GM10847 (cell line): Measurements from ENCODE around the gene TXNDC2.

ENCODE experiments used
- POLR2A ChIP-seq: IDR thresholded peaks from 2 replicates; pipeline ENCODE4 v1.6.1; 2011; ENCODE audit not compliant: insufficient read length; ENCODE audit errors: extremely low read depth

The TXNDC2 gene

DNA sequence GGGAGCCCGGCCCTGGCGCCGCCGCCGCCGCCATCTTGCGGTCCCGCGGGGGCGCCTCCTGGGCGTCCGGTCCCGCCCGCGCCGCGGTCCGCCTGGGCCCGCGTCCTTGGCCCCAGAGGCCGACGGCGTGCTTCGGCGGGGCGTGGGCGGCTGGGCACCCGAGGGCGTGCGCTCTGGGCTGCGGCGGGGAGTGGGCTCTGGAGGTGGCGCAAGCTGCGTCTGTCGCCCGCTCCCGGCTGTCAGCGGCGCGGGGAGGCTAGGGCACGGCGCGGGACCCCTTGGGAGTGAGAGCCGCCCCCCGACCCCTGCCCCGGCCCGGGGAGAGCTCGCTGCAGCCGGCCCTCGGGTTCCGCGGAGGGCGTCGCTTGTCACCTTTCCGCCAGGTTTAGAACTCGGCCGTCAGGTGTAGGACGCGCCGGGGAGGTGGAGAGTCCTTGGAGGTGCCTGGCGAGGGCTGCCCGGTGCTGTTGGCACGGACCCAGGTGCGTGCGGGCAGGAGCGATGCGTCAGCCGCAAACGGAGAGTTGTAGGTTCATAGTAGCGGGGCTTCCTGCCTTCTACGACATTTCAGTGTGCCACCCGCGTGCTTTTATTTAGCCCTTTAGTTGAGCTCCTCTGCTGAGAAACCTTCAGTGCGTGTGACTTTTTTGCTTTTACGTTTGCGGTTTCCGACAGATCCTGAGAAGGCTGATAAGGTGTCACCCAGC lies 29.0 kb downstream of the TXNDC2 start:
- no peak for TF ChIP-seq POLR2A

DNA sequence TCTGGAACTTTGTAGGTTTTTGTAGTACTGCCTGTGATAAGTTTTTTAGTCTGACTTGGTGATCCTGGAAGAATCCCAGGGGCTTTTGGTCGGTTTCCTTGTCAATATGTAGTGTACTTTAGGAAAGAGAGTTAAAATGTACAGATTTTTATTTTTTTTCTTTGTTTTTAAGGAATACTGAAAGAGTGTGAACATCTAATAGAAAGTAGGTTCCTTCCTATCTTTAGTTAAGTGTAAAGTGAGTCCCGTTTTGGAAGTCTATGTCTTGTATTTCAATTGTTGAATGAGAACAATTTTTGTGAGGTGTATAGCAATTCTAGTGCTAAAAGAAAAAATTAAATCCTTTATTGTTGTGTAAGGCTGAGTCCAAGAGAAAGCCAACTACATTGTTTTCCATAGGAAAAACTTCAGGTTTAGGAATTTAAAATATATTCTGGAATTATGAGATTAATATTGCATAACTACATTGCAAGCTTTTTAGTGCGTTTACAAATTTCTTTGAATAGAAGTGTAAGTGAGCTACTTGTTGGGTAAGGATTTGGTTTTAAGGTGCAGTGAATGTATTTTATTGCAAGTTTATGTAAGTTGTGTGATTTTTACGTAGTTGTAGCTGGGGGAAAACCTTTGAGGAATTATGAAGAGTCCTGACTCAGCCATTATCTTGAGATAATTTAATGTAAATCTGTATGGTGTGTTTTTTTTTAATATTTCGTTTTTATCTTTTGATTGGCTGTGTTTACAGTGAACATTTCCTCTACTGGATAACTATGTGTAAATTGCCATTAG lies 29.7 kb downstream of the TXNDC2 start:
- TF ChIP-seq POLR2A: no peak

DNA sequence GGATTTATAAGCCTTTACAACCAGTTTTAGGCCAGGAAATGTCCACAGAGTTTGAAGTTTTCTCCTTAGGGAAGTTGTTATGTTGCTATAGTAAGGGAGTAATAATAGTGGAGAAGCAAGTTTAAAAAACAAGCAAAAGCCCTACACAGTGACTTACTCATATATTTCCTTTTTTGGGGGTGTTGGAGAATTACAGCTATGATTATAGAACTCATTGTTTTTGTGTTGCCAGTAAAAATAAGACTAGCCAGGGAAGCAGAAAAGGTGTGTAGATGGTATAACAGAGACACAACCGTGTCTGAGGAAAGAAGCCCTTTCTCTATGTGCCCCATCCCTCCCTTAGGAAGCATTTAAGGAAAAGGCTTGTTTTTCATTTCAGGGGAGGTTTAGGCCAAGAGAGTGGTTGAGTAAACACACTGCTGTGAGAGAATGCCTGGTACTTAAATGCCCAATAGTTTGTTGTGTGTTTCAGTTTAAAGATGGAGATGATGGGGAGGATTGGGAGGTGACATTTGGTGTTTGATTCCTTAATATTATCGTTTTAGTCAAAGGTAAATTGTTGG lies 30.4 kb downstream of the TXNDC2 start:
- TF ChIP-seq POLR2A: no peak

DNA sequence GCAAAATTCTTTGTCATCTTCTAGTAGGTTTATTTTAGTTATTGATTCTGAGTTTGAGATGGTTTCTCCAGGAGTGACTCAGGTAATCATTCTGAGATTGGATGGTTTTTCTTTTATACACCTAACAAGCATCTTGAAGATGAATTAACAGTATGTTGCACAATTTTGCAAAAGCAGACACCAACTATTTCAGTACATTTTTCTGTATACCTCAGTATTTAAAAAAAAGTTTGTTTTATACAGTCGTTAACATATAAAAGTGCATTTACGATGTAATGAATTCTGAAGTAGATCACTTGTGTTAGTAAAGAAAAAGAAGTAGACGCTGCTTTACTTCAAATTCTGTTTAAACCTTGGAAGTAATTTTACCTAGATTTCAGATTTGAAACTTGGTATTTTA lies 31.0 kb downstream of the TXNDC2 start:
- no peak for TF ChIP-seq POLR2A

DNA sequence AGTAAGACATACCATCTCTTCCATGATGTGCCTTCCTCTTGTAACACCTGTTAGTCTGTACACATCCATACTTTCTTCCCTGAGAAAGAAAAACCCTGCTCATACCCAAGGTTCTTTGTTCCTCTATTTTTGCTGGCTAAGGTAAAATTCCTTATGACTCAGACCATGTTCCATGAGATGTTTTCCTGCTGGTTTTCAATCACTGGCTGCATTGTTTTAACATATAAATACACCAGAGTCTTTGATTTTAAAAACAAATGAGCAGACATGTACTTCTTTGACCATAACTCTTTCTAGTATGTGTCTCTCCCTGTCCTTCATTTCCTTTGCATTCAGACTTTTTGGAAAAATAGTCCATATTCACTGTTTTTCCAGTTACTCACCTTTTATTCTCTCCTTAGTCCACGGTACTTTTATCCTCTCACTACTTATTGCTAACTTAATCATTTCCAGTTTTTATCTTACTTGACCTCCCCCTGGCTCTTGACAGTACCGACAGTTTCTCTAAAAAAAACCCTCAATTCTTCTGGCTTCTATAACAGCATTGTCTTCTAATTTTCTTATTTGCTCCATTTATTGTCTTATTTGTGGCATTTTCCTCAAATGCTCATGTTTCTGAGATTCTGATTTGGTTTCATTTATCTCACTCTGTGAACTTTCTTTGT lies 32.4 kb downstream of the TXNDC2 start:
- no peak for TF ChIP-seq POLR2A

DNA sequence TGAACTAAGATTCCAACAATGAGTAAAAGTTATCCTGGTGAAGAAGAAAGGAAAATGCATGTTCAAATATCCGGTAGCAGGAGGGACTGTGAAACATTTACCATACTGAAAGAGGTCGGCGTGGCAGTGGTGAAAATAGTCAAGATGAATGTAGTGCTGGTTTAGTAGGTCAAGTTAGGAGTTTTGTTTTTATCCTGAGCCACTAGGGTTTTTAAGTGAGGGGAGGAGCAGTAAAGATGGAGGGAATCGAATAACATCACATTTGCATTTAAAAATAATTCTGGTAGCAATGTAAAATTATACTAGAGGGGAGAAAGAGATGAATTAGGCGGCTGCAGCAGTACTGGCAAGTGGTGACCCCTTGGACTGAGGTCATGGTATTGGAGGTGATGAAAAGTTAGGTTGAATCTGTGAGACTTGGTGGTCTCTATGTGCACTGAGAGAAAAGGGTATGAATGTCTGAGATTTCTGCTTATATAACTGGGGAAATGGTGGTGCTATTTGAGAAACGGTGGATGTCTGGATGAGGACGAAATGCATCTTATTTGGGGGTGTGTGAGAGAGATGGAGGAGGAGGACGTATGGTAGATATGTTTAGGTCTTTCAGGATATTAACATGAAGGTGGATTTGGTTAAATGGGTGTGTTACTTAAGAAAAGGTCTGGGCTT lies 33.9 kb downstream of the TXNDC2 start:
- no peak for TF ChIP-seq POLR2A

DNA sequence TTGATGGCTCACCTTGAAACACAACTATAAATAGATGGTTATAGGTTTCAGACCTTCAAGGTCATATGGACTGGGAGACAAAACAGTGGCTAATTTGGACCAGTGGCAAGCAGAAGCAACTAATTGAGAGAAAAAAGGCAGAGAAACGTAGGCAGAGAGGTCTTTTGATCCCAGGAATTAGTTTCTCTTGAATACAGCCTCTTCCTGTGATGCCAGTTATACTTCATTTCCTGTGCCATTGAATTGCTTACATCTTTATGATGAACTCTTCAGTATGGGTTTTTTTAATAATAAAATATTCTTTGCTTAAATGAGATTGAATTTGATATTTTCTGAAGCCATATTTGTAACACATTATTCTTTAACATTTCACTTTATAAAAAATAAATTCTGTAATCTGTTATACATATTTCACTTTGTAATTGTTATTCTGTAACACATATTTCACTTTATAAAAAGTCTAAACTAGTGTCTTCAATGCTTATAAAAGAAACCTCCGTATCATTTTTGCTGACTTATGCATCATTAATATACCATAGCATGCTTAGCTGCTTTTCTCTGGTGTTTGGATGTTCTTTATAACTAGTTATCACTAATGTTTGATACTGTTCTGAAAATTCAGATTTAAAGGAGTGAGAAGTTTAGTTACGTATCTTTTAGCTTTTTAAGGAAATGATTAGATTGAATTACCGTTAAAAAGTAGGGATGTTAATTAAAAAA lies 37.0 kb downstream of the TXNDC2 start:
- no peak for TF ChIP-seq POLR2A

DNA sequence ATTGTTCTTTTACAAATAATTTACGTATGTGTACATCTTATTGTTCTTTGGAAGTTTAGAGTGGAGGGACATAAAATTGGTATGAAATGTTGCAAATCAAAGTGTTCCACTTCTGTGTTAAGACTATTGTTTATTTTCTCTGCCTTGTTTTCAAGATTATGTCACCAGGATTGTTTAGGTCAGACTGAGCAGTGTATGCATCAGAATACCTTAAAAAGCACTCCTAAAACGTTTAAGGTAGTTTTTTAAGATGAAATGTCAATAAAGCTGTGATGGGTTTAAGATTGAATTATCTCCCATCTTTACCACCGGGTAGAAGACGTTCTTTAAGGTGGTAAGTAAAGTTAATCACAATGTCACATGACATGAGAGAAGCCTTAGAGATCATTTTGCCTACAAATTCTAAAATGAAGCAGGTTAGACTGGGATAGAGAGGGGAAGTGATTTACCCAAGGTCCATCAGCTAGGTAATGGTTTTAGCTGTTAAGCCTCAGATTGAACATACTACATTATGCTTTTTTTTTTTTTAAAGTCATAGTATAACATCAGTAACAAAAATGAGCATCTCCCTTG lies 38.7 kb downstream of the TXNDC2 start:
- no peak for TF ChIP-seq POLR2A

DNA sequence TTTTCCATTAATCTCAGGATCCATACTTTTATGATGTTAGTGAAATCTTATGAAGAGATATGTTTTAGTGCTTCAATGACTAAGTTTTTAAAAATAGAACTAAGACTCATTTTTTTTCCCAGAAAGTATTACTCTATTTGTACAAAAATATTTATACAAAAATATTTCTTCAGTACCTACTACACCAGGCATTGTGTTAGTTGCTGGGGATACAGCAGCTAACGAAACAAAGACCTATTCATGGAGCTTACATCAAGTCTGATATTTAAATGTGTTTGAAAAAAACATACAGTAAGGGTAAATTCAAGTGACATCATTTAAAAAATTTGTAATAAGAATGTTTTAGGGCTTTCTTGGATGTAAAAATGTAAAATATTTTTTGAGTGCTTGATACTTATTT lies 39.6 kb downstream of the TXNDC2 start:
- TF ChIP-seq POLR2A: no peak

DNA sequence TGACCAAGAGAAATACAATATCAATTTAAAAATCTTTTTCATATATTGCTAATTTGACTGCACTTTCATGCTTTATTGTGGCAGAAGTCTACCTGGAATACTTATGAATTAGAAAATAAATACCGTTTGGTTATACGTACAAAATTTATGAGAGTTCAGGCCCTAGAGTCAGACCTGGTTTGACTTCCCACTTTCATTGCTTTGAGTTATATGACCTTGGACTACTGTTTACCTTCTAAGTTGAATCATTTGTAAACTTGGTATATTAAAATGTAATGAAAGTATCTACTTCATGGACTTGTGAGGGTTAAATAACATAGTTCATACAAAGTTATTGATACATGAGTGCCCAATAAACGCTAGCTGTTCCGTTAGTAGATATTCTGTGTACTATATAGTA lies 40.0 kb downstream of the TXNDC2 start:
- no peak for TF ChIP-seq POLR2A

DNA sequence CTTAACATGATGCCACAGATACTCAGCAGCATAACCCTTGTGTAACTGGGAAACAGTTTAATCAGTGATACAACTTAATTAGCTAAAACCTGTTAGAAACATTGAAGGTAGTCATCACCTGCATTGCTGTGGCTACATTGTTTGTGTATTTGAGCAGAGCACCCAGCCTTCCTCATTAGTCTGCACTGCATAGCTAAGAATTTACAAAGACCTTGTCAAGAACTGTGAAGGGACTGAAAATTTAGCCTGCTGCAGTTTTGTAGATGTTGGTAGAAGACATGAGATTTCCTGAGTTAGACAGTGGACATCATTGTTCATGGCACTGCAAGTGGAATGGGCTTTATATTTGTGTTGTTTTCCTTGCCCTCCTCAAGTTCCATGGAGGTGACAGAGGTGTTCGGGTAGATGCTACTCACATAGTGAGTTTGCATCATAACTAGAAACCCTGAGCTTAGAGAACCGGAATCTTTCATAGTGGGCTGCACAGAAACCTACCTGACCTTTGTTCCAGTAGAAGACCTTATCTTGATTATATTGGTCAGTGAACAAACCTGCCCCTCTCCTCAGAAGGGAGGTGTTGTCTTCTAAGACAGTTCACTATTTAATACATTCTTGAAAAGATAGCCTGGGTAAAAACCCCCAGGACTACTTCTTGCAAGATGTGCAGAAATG lies 40.6 kb downstream of the TXNDC2 start:
- TF ChIP-seq POLR2A: no peak

DNA sequence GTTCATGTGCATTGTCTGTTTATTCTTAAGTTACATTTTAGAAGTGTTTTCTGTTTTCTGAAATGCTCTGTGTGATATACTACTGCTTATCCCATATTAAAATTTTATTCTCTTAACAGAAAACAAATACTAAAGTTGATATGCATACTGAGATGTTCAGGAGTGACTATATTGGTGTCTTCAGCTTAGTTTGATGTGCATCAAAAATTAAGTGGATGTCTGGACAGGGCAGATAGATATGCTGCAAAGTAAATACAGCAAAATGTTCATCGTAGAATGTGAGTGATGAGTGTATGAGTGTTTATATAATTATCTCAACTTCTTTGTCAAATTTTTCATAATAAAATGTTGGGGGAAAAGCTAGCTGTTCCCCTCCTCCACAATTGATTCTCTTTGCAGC lies 41.2 kb downstream of the TXNDC2 start:
- TF ChIP-seq POLR2A: no peak

DNA sequence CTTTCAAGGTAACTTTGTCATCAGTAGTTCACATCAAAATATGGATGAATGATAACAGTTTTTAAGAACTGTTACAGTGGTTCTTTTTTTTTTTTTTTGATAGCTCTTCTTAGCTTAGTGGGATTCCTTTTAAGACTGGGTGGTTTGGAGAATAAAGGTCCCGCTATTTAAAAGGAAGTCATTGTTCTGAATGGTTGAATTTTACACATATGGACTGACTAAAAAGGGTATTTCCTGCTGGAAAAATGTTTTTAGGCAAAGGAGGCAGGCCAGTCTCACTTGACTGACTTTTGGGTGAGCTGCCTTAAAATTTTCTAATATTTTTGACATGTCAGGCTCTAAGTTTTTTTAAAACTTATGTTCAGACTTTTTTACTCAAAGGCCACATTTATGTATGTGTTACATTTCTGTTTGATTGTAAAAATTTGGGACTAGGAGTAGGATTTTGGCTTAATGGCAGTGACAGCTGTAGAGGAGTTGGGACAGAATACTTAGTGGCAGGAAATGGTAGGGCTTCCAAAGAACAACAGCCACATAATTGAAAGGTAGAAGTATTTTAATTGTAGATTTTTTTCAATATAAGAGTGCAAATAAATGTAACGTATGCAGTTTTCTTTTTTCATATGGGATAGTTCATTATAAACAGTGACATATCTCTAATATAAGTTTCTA lies 41.8 kb downstream of the TXNDC2 start:
- TF ChIP-seq POLR2A: no peak
